Daoy (cell line): ENCODE results near the gene PRR5L. TPM values are rescaled to one million over a fixed set of nuclear protein-coding genes. Genes with fewer than 3 reads are reported as not detected.
A peak's percentile ranks its signal among the peaks of the same experiment; 100 is the strongest.

Experiments
- DNase-seq: peaks from one replicate; pipeline ENCODE4 v3.0.0-alpha.2; 2015; ENCODE audit warnings: low read depth
- total RNA-seq: library from RNA; depleted of rRNA; stranded (reverse); fragments of >200 nt; shearing (Covaris generic); gene quantifications from 2 replicates; pipeline ENCODE4 v1.2.3, GENCODE V29; 2014

PRR5L gene
- total RNA-seq, 1 experiment from 2014 or later: 51.8 TPM

- DNase-seq: peak; percentile 71
Measured at GRCh38 chr11:36376888-36377758, 81.0 kb downstream of the PRR5L start.

GRCh38 chr11:36377759-36378564 is 81.9 kb downstream of the PRR5L start:
- DNase-seq: no peak

- DNase-seq: no peak
Measured at GRCh38 chr11:36379653-36380052, 83.6 kb downstream of the PRR5L start.

GRCh38 chr11:36380296-36381014 is 84.4 kb downstream of the PRR5L start:
- DNase-seq: no peak

- DNase-seq: no peak
Measured at GRCh38 chr11:36381015-36381360, 84.9 kb downstream of the PRR5L start.

- DNase-seq: no peak
Measured at GRCh38 chr11:36383195-36383594, 87.1 kb downstream of the PRR5L start.

- peak; percentile 87 for DNase-seq
Measured at GRCh38 chr11:36385121-36385970, 89.3 kb downstream of the PRR5L start.

- DNase-seq: no peak
Measured at GRCh38 chr11:36386411-36386810, 90.3 kb downstream of the PRR5L start.

- no peak for DNase-seq
Measured at GRCh38 chr11:36388071-36388470, 92.0 kb downstream of the PRR5L start.

- DNase-seq: no peak
Measured at GRCh38 chr11:36388951-36389350, 92.9 kb downstream of the PRR5L start.

GRCh38 chr11:36389811-36390210 is 93.7 kb downstream of the PRR5L start:
- DNase-seq: no peak

- no peak for DNase-seq
Measured at GRCh38 chr11:36390963-36391471, 94.9 kb downstream of the PRR5L start.

- no peak for DNase-seq
Measured at GRCh38 chr11:36392196-36392595, 96.1 kb downstream of the PRR5L start.

GRCh38 chr11:36394056-36394455 is 98.0 kb downstream of the PRR5L start:
- DNase-seq: no peak

- DNase-seq: no peak
Measured at GRCh38 chr11:36394926-36395325, 98.8 kb downstream of the PRR5L start.

- no peak for DNase-seq
Measured at GRCh38 chr11:36395978-36396736, 100.1 kb downstream of the PRR5L start.

GRCh38 chr11:36398231-36398953 is 102.3 kb downstream of the PRR5L start:
- DNase-seq: no peak

GRCh38 chr11:36399236-36399635 is 103.1 kb downstream of the PRR5L start:
- DNase-seq: no peak

GRCh38 chr11:36399745-36400144 is 103.7 kb downstream of the PRR5L start:
- no peak for DNase-seq
